ENCODE results near the gene QRFP.

- TF ChIP-seq POLR2A (IDR thresholded peaks at IDR 0.05; ENCODE audit: low read depth, low read length) (no peak), TAF1 (IDR thresholded peaks at IDR 0.05; ENCODE audit: low read depth, low read length) (no peak), SPI1 (IDR thresholded peaks at IDR 0.05; ENCODE audit: low read depth, low read length) (no peak)
These were observed 51.4 kb downstream of the QRFP start for GRCh38 chr9:130845254-130845653.

All from GM12891 (cell line).